Ecto neural progenitor cell (in vitro differentiated cells): ENCODE data around the gene TSPAN18.

Experiments
- DNase-seq: peaks from one replicate; pipeline ENCODE4 v3.0.0-alpha.2; 2018; ENCODE audit warnings: low spot score

Gene TSPAN18

DNA sequence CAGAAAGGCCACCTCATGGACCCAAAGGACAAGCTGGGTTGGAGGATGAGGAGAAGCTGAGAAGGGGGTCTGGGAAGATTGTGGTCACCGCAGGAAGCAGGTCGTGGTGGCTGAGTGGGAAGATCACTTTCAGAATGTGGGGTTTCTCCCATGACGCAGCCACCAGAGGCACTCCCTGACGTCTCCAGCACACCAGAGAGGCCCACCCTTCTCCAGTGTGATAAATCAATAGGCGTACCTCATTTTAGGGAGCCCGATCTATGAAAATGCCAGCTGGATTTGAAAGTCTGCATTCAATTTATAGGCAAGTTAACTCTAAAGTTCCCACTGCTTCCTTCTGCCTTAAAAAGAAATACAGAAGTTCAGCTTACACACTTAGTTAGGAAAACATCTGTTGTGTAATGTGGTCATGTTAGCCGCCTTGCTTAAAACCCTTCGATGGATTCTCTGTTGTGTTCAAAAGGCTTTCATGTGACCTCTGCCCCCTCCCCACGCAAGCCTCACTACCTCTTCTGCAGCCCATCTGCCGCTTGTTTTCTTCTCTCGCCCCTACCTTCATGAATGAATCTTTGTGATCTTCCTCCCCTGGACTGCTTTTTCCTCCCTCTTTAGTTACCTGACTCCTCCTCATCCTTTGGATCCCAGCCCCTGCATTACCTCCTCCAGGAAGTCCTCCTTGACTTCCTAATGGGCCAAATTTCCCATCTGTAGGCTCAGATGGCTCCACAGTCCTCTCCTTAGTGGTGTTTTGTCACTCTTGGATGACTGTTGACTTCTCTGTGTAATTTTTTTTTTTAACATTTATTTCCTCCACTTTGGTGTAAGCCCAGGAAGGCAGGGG, 10.7 kb downstream of the TSPAN18 start:
- DNase-seq, result no peak

DNA sequence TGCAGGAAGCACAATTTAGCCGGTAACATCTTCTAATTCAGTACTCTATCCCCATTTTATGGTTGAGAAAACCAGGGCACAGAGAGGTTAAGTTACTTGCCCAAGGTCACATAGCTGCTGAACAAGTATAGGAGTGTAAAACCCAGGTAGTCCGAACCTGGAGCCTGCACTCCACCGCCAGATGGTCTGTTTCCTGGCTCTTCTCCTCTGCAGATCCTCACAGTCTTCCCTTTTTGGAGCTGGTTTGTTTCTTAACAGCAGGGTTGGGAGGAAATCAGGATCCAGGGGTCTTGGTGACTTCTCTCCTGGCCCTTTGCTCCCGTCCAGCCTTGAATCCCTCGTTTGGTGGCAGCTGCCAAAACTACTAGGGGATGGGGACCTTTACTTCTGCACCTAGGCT, 12.0 kb downstream of the TSPAN18 start:
- DNase-seq, result no peak

DNA sequence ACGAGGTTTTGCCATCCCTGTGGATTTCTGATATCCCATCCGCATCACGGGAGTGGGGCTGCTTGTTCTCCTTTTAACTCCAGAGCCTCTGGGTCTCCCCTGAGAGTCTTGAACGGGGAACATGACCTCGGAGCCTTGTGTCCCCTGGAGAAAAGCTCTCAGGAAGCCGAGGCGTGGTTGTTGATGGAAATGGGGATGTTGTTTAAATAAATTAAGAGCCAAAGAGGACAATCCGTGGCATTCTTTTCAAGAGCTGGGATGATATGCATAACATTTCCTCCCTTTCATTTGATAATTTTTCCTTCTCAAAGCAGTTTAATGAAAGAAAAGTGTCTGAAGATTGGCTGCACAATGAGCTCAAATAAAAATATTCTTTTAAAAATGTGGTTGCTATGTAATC, 14.2 kb downstream of the TSPAN18 start:
- DNase-seq, result no peak

DNA sequence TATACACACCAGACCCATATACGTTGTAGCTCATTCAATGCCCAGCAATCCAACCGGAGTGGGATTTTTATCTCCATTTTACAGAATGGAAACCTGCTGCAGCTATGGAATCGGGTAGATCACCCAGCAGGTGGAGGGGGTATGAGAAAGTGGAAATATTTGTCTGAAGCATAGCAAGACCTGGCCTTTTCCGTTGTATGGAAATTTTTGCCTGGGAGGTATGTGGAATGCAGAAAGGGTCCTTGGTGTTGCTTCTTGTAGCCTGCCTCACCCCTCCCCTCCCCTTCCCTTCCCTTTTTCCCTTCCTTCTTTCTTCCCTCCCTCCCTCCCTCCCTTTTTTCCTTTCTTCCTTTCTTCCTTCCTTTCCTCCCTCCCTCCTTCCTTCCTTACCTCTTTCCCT, 15.2 kb downstream of the TSPAN18 start:
- no peak for DNase-seq

DNA sequence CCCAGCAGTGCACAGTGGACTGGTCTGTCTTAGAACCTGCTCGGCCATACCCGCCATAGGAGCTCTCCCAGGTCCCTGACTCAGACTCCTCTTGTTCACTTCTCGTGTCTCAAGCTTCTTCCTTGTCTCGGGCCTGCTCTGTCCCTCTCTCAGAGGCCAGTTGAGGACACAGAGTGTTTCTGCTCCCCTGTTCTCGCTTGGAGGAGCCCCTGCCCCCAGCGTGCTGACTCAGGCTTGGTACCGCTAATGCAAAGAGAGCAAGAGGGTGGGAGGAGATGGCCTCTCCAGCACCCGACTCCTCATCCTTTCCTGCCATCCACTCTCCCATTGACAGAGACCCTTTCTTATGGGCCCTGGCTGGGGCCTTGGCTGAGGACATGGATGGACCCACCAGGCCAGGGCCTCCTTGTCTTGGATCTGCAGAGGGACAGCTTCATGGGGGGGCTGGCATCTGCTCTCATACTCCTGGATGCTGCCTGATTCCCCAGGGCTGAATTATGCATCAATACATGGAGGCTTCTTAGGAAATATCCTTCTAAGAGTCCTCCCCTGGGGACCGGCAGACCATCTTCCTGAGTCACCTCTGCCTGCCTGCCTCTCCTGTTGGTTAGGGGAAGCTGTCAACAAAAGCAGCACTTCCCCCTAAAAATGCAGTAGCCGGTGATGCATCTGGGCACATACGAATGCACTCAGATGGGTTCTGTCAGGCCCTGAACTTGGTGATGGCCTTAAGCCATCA, 15.9 kb downstream of the TSPAN18 start:
- no peak for DNase-seq

DNA sequence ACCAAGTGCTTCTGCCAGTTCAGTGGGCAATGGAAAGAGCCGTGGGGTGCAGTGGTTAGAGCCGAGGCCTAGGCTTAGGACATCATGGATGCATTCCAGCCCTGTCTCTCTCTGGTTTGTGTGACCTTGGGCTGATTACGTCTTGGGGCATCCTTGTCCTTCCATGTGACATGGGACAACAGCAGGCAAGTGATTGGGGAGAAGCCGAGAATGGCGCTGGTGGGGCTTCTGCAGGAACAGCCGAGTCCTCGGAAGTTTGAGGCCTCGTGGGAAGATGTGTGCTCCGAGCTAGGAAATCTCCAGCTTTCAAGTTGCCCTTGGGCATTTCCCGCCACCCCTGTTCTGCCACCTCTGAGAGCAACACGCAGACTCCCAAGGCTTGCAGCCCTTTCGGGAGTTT, 16.6 kb downstream of the TSPAN18 start:
- DNase-seq, result no peak

DNA sequence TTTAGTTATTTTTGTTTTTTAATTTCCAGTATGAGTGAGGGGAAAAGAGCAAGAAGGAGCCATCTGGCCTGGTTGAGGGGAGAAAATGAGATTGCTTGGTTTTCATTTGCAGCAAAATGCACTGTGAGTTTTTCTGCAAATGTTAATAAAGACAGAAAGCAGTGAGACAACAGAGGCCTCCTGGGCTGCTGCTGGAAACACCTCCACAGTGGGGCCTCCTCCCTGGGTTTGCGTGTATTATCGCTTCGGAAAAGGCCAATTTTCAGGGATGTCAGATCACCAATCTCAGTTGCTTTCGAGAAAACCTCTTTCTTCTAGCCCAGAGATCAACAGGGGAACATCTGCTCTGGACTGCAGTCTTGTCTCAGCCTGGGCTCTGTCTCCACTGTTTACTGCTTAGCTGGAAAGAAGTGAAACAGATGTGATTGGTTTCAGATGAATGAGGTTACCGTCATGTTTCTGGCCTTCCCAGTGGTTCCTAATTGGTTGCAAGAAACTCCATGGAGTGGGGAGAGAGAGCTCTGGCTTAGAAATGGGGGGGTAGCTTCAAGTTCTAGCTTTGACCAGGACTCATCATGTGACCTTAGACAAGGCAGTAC, 17.3 kb downstream of the TSPAN18 start:
- no peak for DNase-seq

DNA sequence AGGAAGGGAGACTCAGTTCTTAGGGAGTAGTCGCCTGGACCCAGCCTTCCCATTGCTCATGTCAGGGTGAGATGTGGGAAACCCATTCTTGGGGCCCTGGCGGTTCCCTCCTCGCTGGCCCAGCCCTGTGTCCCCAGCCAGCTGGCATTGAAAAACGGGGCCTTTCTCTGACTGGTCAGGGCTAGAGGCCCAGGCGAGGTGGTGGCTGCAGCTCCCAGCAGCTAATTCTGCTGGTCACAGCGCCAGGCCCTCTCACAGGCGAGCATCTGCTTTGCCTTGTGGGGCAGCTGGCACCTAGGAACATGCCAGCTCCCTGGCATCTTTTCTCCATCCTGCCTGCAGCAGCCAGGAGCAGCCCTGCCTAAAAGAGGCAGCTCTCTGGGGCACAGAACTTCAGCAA, 20.1 kb downstream of the TSPAN18 start:
- no peak for DNase-seq

DNA sequence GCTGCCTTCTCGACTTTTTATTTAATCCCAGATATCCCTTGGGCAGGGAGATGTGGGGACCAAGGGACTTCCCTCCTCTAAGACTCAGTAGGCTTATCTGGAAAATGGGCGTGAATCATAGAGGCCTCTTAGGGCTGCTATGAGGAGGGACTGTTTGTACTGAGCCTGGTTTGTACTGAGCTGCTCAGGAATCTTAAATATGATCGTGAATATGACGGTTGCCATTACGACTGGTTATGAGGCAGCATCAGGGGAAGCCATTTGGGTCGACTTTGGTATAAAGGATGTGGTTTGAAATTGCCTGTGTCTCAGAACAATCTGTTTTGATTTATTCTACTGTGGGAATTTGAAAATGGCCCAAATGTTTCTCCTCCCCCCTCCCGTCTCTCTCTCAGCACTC, 20.6 kb downstream of the TSPAN18 start:
- DNase-seq, result no peak

DNA sequence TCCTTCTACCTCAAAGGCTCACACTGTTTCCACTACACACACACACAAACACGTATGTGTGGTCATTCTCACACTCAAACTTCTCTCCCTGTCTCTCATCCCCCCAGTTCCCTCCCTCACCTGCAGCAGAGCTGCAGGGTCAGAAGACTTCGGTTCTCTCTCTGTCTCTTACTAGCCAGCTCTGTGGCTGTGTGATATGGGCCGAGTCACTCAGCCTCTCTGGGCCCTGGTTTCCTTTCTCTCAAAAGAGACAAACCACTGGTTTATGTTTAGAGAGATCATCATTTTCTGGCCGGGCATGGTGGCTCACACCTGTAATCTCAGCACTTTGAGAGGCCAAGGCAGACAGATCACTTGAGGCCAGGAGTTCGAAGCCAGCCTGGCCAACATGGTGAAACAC, 21.1 kb downstream of the TSPAN18 start:
- DNase-seq, result no peak

DNA sequence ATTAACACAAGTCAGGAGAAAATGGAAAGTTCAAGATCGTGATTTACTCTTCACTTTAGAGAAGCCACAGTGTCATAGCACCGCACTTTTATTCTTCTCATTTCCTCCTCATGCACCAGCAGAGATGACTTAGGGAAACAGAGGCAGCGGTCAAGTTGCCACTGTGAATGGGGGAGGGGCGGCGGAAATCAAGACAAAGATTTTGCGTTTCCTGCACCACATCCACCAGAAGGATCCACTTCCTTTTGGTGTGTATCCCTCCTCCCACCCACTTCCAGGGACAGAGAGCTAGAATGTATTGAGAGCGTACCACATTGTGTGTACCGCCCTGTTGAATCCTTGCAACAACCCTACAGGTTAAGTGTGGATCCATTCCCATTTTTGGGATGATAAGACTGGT, 21.8 kb downstream of the TSPAN18 start:
- DNase-seq, result no peak

DNA sequence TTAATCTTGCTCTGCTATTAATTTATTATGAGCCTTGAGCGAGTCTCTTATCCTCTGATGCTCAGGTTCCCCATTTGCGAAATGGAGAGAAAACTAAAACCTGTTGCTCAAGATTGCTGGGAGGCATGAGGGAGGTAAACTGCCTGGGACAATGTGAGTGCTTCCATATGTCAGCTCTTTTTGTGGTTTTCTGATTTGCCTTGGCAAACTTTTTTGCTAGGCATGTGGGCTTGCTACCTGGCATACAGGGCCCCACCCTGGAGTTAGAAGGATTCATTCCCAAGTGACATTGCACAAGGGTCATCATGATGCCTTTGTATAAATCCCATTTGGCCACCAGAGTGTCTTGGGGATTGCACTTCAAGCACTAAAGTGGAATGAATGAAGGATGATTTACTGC, 22.4 kb downstream of the TSPAN18 start:
- no peak for DNase-seq

DNA sequence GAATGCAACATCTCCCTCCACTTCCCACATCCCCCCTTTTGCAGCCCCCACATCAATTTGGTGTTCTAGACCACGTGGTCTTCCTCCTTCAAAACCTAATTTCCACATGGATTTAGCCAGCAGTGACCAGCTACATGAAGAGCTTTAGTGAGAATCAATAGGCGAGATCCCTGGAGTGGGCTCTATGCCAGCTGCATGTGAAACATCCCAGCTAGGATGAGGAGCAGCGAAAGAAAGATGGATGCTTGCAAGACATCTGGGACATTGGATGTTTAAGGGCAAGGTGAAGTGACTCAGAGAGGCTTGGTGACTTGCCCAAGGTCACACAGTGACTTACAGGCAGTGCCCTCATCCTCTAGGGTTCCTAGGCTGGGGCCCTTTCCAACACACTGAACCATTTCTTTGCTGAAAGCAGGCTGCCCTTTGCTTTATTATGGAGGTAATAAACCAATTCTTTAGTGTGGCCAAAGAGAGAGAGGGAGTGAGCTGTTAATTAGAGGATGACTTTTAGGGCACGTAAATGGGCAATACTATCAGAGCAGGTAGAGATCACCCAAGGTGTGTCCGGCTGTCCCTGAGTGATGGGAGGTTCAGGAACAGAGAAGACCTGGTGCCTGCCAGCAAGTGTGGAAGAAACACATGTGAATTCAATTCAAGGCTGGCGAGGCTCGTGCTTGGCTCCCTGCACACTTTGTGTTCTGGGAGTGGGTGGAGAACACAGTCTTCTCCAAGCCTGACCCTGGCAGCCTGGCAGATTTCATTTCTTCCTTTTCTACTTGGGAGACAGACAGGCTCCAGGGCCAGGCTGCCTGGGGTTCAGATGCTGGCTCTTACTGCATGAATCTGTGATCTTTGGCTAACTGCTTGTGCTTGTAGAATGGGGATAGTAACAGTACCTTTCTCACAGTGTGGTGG, 24.0 kb downstream of the TSPAN18 start:
- no peak for DNase-seq

DNA sequence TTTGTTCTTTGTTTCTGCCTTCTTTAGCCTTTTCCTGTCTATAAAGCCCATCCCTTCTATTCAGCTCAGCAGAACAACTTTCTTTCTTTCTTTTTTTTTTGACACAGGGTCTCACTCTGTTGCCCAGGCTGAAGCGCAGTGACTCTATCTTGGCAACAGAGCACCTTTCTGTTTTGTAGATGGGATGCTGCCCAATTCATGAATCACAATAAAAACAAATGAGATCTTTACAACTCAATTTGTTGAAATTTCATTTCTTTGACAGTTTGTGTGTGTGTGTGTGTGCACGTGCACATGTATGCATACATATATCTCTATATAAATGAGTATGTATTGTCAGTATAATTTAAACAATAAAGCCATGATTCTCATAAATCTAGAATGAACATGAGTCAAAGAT, 25.5 kb downstream of the TSPAN18 start:
- DNase-seq, result no peak

DNA sequence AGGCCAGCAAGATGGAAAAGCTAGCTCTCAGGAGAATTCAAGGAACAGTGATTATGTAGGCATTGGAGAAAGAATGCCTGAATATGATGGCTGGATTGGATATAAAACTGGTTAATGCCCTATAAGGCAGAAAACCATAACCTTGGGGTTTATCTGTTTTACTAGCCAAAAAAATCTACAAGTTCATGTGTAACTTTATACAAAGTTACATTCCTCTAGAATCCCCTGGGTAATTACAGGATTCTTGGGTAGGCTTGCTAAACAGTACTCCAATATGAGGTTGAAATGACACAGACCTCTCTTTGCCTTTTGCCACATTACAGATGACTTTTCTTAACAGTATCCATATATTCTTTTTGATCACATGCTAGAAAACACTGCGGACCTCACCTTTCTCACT, 26.0 kb downstream of the TSPAN18 start:
- DNase-seq, result no peak

DNA sequence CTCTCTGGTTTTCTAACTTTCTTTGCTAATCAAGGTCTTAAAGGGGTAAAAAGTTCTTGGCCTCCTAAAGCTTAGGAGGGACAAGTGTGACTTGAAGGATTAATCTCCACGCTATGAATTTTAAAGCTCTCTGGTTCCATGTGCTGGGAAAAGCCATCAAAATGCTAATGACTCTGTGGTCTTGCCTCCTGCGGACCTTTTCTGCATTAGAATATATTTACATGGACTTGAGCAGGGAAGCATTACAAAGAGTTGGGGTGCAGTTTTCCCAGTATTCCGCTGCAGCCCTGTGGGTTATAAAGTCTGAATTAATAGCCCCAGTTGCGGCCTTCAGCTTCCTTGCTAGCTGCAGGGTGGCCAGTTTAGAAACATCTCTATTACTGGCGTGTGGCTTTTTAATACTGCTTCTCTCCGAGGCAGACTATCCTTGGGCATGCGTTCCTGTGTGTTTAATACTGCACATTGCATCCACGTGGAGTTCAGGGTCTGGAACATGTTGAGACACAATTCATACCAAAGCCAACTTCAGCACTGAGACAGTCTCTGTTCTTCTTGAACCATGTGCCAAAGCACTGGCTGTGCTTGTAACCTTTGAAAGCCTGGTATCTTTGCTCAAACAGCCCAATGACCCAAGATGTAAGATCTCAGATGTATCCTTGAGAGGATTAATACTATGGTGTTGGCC, 27.3 kb downstream of the TSPAN18 start:
- no peak for DNase-seq

DNA sequence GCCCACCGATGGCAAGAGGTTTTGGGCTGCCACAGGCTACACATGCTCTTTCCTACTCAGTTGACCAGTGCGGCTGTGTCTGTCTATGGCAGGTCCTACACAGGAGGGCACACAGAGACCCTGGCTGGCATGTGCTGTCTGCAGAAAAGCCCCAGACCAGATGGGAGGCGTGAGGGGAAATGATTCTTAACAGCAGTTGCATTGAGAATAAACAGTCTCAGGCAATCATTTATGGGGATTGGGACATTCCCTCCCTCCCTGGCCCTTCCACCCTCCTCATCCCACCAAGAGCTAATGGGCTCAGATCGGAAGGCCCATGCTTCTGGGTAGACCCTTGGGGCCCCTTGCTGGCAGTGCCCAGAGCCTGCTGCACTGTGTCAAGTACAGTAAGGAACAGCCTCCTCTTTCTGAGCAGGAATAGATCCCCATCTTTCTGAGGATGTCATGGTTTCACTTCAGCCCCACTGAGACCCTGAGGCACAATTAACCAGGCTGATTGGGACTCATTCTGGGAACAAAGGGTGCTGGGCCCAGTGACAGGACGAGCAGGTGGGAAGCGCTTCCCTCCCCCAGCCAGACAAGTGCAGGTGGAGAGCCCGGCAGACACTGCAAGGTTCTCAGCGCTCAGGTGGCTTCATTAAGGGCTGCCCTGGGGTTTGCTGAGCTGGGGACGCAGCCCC, 28.3 kb downstream of the TSPAN18 start:
- no peak for DNase-seq

DNA sequence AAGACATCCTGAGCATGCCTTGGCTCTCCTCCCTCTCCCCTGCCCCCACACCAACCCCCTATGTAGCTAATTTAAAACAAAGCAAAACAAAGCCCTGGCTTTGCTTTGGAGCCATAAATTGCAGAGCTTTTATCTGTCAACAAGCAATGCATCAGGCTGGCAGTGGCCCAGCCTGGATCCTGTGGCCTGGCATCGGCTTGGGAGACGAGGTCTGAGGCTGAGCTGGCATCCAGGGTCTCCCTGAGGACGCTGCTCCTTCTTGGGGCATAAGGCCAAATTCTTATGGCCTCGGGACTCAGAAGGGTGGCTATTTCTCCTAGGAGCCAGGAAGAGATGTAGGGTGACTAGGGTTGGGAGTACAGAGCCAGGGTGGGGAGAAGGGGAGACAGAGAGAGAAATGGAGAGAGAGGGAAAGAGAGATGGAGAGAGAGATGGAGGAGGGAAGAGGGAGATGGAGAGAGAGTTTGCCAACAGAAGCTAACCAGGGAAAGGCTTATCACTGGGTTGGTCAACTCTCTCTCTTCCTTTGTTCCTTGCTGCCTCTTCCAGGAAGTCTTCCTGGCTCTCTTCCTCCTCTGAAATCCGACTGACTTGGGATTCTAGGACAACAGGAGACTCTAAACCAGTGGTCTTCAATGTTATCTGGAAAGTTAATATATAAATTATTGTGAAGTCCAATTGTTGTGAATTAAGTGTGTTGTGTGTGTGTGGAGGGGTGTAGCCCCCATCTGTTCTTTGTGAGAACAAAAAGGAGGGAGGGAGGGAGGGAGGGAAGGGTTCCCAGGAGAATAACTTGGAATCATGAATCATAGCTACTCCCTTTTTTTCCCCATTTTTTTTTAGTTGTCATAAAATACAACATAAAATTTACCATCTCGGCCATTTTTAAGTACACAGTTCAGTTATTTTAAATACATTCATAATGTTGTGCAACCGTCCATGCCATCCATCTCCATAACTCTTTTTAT, 29.1 kb downstream of the TSPAN18 start:
- DNase-seq, result no peak

DNA sequence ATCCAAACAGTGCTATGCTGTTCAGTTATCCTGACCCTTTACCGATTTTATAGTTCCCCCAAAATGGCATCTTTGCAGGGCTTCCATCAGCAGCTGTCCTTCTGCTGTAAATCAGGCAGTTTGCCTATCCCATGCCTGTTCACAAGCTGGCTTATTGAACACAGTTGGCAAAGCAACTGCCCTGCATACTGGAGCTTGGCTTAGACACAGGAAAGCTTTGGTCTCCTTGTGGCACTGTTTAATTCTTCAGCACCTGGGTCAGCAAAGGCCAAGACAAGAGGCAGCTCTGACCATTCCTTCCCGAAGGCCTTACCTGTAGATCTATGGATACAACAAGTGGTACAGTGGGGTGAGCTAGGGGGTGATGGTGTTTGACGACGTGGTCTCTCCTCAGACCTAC, 32.2 kb downstream of the TSPAN18 start:
- no peak for DNase-seq
